Esophagus muscularis mucosa (tissue), 4 donors: ENCODE data around the gene SH3RF3. TPM values are rescaled to one million over a fixed set of nuclear protein-coding genes. Genes with fewer than 3 reads are reported as not detected.

Experiments used
- DNase-seq: peaks from one replicate; pipeline ENCODE4 v3.0.0-alpha.2; 2017; ENCODE audit errors: extremely low spot score
- H3K27ac ChIP-seq, 4 donors: fragments of 200-600 bp; sonication (generic); replicated peaks in 1 of 4; 1 replicate in 3 of 4; 2 replicates in 1 of 4; pipeline ENCODE4 v1.5.1; 2016 to 2019; ENCODE audit warnings: mild to moderate bottlenecking in 1 of 4
- H3K27me3 ChIP-seq, 4 donors: fragments of 200-600 bp; sonication (generic); one replicate each; pipeline versions ENCODE4 v1.5.1 to v1.6.0; 2016 to 2019
- H3K36me3 ChIP-seq, 4 donors: fragments of 200-600 bp; sonication (generic); one replicate each; pipeline ENCODE4 v1.5.1; 2016 to 2019
- H3K4me1 ChIP-seq, 4 donors: fragments of 200-600 bp; sonication (generic); one replicate each; pipeline ENCODE4 v1.5.1; 2016 to 2019
- H3K4me3 ChIP-seq, 4 donors: fragments of 200-600 bp; sonication (generic); 1 replicate in 2 of 4; 2 replicates in 2 of 4; pipeline ENCODE4 v1.5.1; 2016 to 2019; ENCODE audit warnings: mild to moderate bottlenecking in 4 of 4, moderate library complexity in 1 of 4
- H3K9me3 ChIP-seq, 4 donors: fragments of 200-600 bp; sonication (generic); 1 replicate in 3 of 4; 2 replicates in 1 of 4; pipeline ENCODE4 v1.5.1; 2016 to 2019
- EP300 ChIP-seq: sonication (generic); formaldehyde crosslinking; IDR thresholded peaks from one replicate; pipeline ENCODE4 v1.6.1; 2017; ENCODE audit warnings: antibody characterized with exemption
- POLR2A ChIP-seq: fragments of 450-650 bp; IDR thresholded peaks from one replicate; pipeline ENCODE4 v1.6.1; 2017; ENCODE audit warnings: antibody characterized with exemption, moderate library complexity, mild to moderate bottlenecking, low read depth
- POLR2AphosphoS5 ChIP-seq, 2 donors: sonication (generic); formaldehyde crosslinking; IDR thresholded peaks; one replicate each; pipeline ENCODE4 v1.6.1; 2017; ENCODE audit warnings: antibody characterized with exemption in 2 of 2
- WGBS: methylation state at CpG from one replicate; pipeline ENCODE4 v1.1.5; 2018; 5-methylcytosine and 5-hydroxymethylcytosine counted together
- intact Hi-C: fragments of 100-400 bp; cut with DNase I; formaldehyde crosslinking; loops from one replicate; pipeline ENCODE4 v1.15.1; 2023
- total RNA-seq, 4 donors: library from RNA; depleted of rRNA; stranded (reverse); fragments of >200 nt; gene quantifications; one replicate each; pipeline versions ENCODE4 v1.1.0 to v1.2.1, GENCODE V29; 2016
- TF ChIP-seq, protein P1 (sequence below), 3 experiments: fragments of 200-600 bp in 2 of 3; fragments of 450-650 bp in 1 of 3; sonication (generic) in 2 of 3; IDR thresholded peaks; one replicate each; pipeline ENCODE4 v1.5.1; 2017 to 2019; ENCODE audit warnings: antibody characterized with exemption in 3 of 3, mild to moderate bottlenecking in 2 of 3, moderate library complexity in 1 of 3

The SH3RF3 gene
- total RNA-seq, 4 donors from 2014 or later = 6.3 to 17.5 (median 11.3) TPM

DNA sequence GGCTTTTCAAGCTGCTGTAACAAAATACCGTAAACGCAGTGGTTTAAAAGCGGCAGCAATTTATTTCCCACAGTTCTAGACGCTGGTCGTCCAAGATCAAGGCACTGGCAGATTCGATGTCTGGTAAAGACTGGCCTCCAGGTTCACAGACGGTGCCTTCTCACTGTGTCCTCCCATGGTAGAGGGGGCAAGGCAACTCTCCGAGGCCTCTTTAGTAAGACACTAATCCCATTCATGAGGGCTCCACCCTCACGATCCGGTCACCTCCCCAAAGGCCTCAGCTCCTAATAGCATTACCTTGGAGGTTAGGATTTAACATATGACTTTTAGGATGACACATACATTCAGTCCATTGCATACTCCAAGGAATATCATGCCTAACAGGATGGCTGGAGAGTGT lies 117.2 kb downstream of the SH3RF3 start:
- Histone ChIP-seq H3K36me3 (no peaks in the 10 kb centered on the region), H3K4me3 (no peak overlapping the region), H3K27ac (no peak overlapping the region), H3K27me3 (no peaks in the 10 kb centered on the region), H3K9me3 (no peaks in the 10 kb centered on the region), H3K4me1 (peaks cover 50 to 62% (median 58%) of the 10 kb centered on the region in 4 donors)
- intact Hi-C loops = no loop called here
- no peak for DNase-seq
- WGBS = 96% methylated on average over 10 of the region's 10 CpGs
- TF ChIP-seq POLR2A = no peak
- TF ChIP-seq POLR2AphosphoS5 (IDR thresholded peaks at IDR 0.05) = no peak
- no peak for TF ChIP-seq EP300
- TF ChIP-seq, protein P1, sequence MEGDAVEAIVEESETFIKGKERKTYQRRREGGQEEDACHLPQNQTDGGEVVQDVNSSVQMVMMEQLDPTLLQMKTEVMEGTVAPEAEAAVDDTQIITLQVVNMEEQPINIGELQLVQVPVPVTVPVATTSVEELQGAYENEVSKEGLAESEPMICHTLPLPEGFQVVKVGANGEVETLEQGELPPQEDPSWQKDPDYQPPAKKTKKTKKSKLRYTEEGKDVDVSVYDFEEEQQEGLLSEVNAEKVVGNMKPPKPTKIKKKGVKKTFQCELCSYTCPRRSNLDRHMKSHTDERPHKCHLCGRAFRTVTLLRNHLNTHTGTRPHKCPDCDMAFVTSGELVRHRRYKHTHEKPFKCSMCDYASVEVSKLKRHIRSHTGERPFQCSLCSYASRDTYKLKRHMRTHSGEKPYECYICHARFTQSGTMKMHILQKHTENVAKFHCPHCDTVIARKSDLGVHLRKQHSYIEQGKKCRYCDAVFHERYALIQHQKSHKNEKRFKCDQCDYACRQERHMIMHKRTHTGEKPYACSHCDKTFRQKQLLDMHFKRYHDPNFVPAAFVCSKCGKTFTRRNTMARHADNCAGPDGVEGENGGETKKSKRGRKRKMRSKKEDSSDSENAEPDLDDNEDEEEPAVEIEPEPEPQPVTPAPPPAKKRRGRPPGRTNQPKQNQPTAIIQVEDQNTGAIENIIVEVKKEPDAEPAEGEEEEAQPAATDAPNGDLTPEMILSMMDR (IDR thresholded peaks at IDR 0.05) = no peak

DNA sequence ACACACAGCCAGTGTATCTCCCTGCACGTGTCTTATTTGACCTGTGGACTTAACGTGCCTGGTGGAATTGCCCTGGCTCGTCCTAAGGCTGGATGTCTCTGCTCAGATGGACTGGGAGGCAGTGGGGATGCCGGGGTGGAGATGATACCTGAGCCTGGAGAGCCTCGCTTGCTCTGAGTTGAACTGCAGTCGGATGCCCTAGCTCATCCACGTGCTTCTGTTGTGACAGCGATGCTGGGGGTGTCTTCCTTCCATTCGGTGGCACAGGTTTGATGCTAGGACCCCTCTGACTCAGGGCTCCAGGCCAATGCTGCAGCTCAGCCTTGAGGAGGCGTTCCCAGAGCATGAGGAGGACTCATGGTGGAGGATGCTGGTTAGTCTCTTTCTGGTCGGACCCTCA lies 117.6 kb downstream of the SH3RF3 start:
- WGBS = 92% methylated on average over 7 of the region's 11 CpGs
- intact Hi-C loops = no loop called here

DNA sequence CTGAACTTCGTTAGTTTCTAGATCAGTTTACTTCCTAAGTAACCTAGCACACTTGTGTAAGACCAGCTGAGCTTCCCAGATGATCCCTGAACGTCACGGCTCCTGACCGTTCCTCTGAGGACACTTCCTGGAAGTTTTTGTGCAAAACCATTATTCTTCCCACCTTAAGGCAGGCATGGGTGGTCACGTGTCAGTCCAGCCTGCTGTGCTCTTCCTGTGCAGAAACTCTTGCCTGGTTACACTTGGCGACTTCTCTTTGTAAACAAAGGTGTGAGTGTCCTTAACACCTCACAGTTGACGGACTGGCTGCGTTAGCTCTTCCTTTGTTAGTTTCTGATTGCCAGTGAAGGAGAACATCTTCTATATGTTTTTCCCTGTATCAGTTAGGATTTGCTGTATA lies 118.3 kb downstream of the SH3RF3 start:
- Histone ChIP-seq H3K27me3 (no peaks in the 10 kb centered on the region), H3K9me3 (no peaks in the 10 kb centered on the region), H3K36me3 (no peaks in the 10 kb centered on the region), H3K27ac (peak overlapping the region in 3 of 4 donors; percentile 15 to 21 (median 18)), H3K4me3 (no peak overlapping the region), H3K4me1 (peaks cover 45 to 51% (median 47%) of the 10 kb centered on the region in 4 donors)
- WGBS = 81% methylated on average over 8 of the region's 8 CpGs
- intact Hi-C loops = no loop called here
- TF ChIP-seq, protein P1 (IDR thresholded peaks at IDR 0.05) = no peak
- no peak for TF ChIP-seq EP300
- TF ChIP-seq POLR2A = no peak
- TF ChIP-seq POLR2AphosphoS5 (IDR thresholded peaks at IDR 0.05) = peak in 1 of 2 donors; percentile 36
- no peak for DNase-seq

More for the DNA sequence above, 117.6 kb downstream of the SH3RF3 start:
- no peak for DNase-seq
- TF ChIP-seq POLR2A (no peak), EP300 (no peak), POLR2AphosphoS5 (IDR thresholded peaks at IDR 0.05) (no peak)
- TF ChIP-seq, protein P1 (IDR thresholded peaks at IDR 0.05) = no peak
- H3K27ac ChIP-seq = no peak overlapping the region
- no peaks in the 10 kb centered on the region for H3K36me3 ChIP-seq
- H3K9me3 ChIP-seq = no peaks in the 10 kb centered on the region
- H3K4me1 ChIP-seq = peaks cover 46 to 58% (median 54%) of the 10 kb centered on the region in 4 donors
- H3K27me3 ChIP-seq = no peaks in the 10 kb centered on the region
- no peak overlapping the region for H3K4me3 ChIP-seq

DNA sequence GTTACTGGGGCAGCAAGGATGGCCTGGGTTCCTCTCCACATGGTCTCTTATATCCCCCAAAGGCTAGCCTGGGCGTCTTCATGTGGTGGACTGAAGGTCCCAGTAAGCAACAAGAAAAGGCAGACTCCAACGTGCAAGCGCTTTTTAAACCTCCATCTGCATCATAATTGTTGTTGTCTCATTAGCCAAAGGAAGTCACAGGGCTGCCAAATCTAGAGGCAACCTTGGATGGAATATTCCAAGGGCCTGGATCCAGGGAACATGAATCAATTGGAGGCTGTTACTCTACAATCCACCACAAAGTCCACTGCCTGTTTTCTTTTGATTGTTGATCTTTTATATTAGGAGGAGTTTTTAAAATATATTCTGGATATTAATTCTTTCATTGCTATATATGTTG lies 118.8 kb downstream of the SH3RF3 start:
- no peaks in the 10 kb centered on the region for H3K9me3 ChIP-seq
- peaks cover 40 to 46% (median 44%) of the 10 kb centered on the region in 4 donors for H3K4me1 ChIP-seq
- H3K4me3 ChIP-seq = no peak overlapping the region
- H3K36me3 ChIP-seq = no peaks in the 10 kb centered on the region
- TF ChIP-seq, protein P1 (IDR thresholded peaks at IDR 0.05) = no peak
- no peak for TF ChIP-seq EP300
- no peak for TF ChIP-seq POLR2AphosphoS5 (IDR thresholded peaks at IDR 0.05)
- no peak for TF ChIP-seq POLR2A
- no peaks in the 10 kb centered on the region for H3K27me3 ChIP-seq
- 64% methylated on average over 3 of the region's 3 CpGs for WGBS
- intact Hi-C loops = no loop called here
- DNase-seq = no peak
- peak overlapping the region in 3 of 4 donors; percentile 15 to 21 (median 18) for H3K27ac ChIP-seq

DNA sequence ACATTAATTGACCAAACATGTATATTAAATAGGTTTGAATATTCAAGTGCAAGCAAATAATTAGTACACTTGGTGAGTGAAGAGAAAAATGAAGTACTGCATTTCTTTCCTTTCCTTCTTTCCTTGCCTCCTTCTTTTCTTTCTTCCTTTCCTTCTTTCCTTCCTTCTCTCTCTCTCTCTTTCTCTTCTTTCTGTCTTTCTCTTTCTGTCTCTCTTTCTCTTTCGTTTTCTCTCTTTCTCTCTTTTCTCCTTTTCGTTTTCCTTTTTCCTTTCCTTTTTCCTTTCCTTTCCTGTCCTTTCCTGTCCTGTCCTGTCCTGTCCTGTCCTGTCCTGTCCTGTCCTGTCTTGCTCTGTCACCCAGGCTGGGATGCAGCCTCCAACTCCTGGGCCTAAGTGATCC lies 119.6 kb downstream of the SH3RF3 start:
- H3K9me3 ChIP-seq = no peaks in the 10 kb centered on the region
- no peak for DNase-seq
- intact Hi-C loops = no loop called here
- no peak for TF ChIP-seq POLR2AphosphoS5 (IDR thresholded peaks at IDR 0.05)
- no peak for TF ChIP-seq EP300
- TF ChIP-seq POLR2A = no peak
- TF ChIP-seq, protein P1 (IDR thresholded peaks at IDR 0.05) = no peak
- H3K4me1 ChIP-seq = peaks cover 33 to 41% (median 37%) of the 10 kb centered on the region in 4 donors
- no peaks in the 10 kb centered on the region for H3K27me3 ChIP-seq
- no peak overlapping the region for H3K27ac ChIP-seq
- H3K36me3 ChIP-seq = no peaks in the 10 kb centered on the region
- WGBS = 100% methylated on average over 2 of the region's 2 CpGs
- no peak overlapping the region for H3K4me3 ChIP-seq
